PFSK-1 (cell line): ENCODE measurements around the gene BNC1.

Experiments used
- POLR2AphosphoS5 ChIP-seq: IDR thresholded peaks from 2 replicates; pipeline ENCODE4 v1.6.1; 2012; ENCODE audit warnings: low read depth, mild to moderate bottlenecking, control low read depth, low read length, moderate library complexity
- SIN3A ChIP-seq: IDR thresholded peaks from 2 replicates; pipeline ENCODE4 v1.6.1; 2012; ENCODE audit warnings: mild to moderate bottlenecking, low read length, moderate library complexity, borderline replicate concordance; ENCODE audit not compliant: insufficient read depth
- TAF1 ChIP-seq: IDR thresholded peaks from 2 replicates; pipeline ENCODE4 v1.6.1; 2012; ENCODE audit warnings: low read length, control low read depth, borderline replicate concordance; ENCODE audit not compliant: insufficient read depth
- TF ChIP-seq, protein P1 (sequence below), 2 experiments: IDR thresholded peaks; 2 replicates each; pipeline versions ENCODE4 v1.6.1 to v1.8.0; 2011 to 2012; ENCODE audit warnings: low read depth in 2 of 2, low read length in 2 of 2, control low read depth in 1 of 2, inconsistent platforms in 1 of 2, mild to moderate bottlenecking in 1 of 2, moderate library complexity in 1 of 2; ENCODE audit not compliant: insufficient read depth in 1 of 2

DNA sequence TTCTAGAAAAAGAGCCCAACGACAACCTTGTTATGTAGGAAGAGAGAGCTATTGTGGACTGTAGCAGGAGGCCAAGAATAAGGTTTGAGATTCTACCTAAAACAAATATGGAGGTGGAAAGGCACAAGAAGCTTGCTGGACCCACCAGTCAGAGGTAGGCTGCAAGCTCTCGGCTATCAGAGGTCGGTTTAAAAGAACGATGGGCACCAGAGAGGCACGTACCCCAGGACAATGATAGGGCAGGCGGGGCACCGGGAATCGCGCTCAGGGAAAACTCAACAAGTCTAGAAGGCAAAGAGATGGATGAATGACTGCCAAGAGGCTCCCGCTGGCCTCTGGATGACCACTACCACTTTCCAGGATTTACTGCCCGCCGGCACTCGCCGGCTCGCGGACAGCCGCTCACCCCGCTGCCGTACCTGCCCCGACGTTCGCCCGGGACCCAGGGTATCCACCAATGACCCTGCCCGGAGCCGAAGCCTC, 77.9 kb downstream of the BNC1 start:
- TF ChIP-seq POLR2AphosphoS5 (no peak), SIN3A (no peak), TAF1 (peak; percentile 21; the same call in 1 of the 2 replicates)
- TF ChIP-seq, protein P1, sequence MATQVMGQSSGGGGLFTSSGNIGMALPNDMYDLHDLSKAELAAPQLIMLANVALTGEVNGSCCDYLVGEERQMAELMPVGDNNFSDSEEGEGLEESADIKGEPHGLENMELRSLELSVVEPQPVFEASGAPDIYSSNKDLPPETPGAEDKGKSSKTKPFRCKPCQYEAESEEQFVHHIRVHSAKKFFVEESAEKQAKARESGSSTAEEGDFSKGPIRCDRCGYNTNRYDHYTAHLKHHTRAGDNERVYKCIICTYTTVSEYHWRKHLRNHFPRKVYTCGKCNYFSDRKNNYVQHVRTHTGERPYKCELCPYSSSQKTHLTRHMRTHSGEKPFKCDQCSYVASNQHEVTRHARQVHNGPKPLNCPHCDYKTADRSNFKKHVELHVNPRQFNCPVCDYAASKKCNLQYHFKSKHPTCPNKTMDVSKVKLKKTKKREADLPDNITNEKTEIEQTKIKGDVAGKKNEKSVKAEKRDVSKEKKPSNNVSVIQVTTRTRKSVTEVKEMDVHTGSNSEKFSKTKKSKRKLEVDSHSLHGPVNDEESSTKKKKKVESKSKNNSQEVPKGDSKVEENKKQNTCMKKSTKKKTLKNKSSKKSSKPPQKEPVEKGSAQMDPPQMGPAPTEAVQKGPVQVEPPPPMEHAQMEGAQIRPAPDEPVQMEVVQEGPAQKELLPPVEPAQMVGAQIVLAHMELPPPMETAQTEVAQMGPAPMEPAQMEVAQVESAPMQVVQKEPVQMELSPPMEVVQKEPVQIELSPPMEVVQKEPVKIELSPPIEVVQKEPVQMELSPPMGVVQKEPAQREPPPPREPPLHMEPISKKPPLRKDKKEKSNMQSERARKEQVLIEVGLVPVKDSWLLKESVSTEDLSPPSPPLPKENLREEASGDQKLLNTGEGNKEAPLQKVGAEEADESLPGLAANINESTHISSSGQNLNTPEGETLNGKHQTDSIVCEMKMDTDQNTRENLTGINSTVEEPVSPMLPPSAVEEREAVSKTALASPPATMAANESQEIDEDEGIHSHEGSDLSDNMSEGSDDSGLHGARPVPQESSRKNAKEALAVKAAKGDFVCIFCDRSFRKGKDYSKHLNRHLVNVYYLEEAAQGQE (IDR thresholded peaks at IDR 0.05; ENCODE audit: insufficient read depth in 1 of 2, low read depth in 2 of 2, low read length in 2 of 2), result 0 out of 4 replicates have a peak, but pooled peaks of 1 of the 2 experiments have one; percentile 26
